OCI-LY7 (cell line): ENCODE measurements around the gene ALPK3. TPM values are rescaled to one million over a fixed set of nuclear protein-coding genes. Genes with fewer than 3 reads are reported as not detected.

Source experiments
- BruUV-seq: library from RNA; stranded (reverse); fragments of 400-500 nt; replicated peaks from 2 replicates; lab custom pipeline; 2021; lab: Mats Ljungman, UMichigan
- CTCF ChIA-PET: fragments of 300-600 bp; sonication (Branson Sonifier 250); formaldehyde crosslinking; loops from one replicate; lab custom pipeline; 2022; ENCODE audit warnings: antibody characterized with exemption; ENCODE audit not compliant: unreplicated experiment; lab: Charles Lee
- POLR2A ChIA-PET: fragments of 300-600 bp; sonication (Branson Sonifier 250); formaldehyde crosslinking; loops from one replicate; lab custom pipeline; 2022; ENCODE audit warnings: antibody characterized with exemption; lab: Charles Lee
- DNase-seq: peaks from one replicate; pipeline ENCODE4 v3.0.0-alpha.2; 2015; ENCODE audit warnings: low spot score
- H2AFZ ChIP-seq: fragments of 200-600 bp; sonication (generic), shearing (Covaris generic); 2 replicates; pipeline ENCODE4 v1.6.1; 2014; ENCODE audit warnings: mild to moderate bottlenecking, antibody characterized with exemption, low read length, moderate library complexity
- H3K27ac ChIP-seq: fragments of 200-600 bp; sonication (generic); 2 replicates; pipeline ENCODE4 v1.5.1; 2014; ENCODE audit warnings: mixed run types, low read depth, mild to moderate bottlenecking, moderate library complexity, low read length, inconsistent platforms; ENCODE audit not compliant: poor library complexity, severe bottlenecking
- H3K36me3 ChIP-seq: fragments of 200-600 bp; sonication (generic); 2 replicates; pipeline ENCODE4 v1.6.1; 2014; ENCODE audit warnings: mild to moderate bottlenecking, antibody characterized with exemption, low read length, moderate library complexity, mixed read lengths; ENCODE audit not compliant: insufficient read depth
- H3K4me1 ChIP-seq: fragments of 200-600 bp; sonication (generic); 2 replicates; pipeline ENCODE4 v1.5.1; 2014; ENCODE audit warnings: mild to moderate bottlenecking, low read length; ENCODE audit not compliant: insufficient read depth, poor library complexity, severe bottlenecking
- H3K4me2 ChIP-seq: fragments of 200-600 bp; sonication (generic); 2 replicates; pipeline ENCODE4 v1.6.1; 2014; ENCODE audit warnings: mild to moderate bottlenecking, low read length
- H3K4me3 ChIP-seq: fragments of 200-600 bp; sonication (generic); 2 replicates; pipeline ENCODE4 v1.5.1; 2014; ENCODE audit warnings: mild to moderate bottlenecking, low read depth, low read length; ENCODE audit not compliant: poor library complexity, severe bottlenecking
- H3K79me2 ChIP-seq: fragments of 200-600 bp; sonication (generic); 2 replicates; pipeline ENCODE4 v1.6.1; 2016; ENCODE audit warnings: low read depth, mild to moderate bottlenecking, low read length, moderate library complexity, mixed read lengths; ENCODE audit not compliant: insufficient read depth
- H3K9me2 ChIP-seq: fragments of 200-600 bp; sonication (generic); 2 replicates; pipeline ENCODE4 v1.6.1; 2016; ENCODE audit warnings: mild to moderate bottlenecking, low read length, mixed read lengths; ENCODE audit not compliant: insufficient read depth
- H3K9me3 ChIP-seq: fragments of 200-600 bp; sonication (generic); 2 replicates; pipeline ENCODE4 v1.6.1; 2014; ENCODE audit warnings: mild to moderate bottlenecking, mixed run types, low read length, mixed read lengths
- H4K20me1 ChIP-seq: fragments of 200-600 bp; sonication (generic); 2 replicates; pipeline ENCODE4 v1.6.1; 2014; ENCODE audit warnings: mild to moderate bottlenecking, antibody characterized with exemption, low read length, moderate library complexity, mixed read lengths; ENCODE audit not compliant: insufficient read depth
- EZH2phosphoT487 ChIP-seq: fragments of 200-600 bp; sonication (generic); IDR thresholded peaks from 2 replicates; pipeline ENCODE4 v1.6.1; 2018; ENCODE audit warnings: low read depth, borderline replicate concordance, mild to moderate bottlenecking, mixed run types, antibody characterized with exemption, low read length, moderate library complexity, mixed read lengths
- intact Hi-C: fragments of 100-400 bp; cut with micrococcal nuclease; formaldehyde crosslinking; loops from one replicate; pipeline ENCODE4 v1.10.0; 2022; ENCODE audit not compliant: unreplicated experiment
- total RNA-seq, 2 experiments: library from RNA; depleted of rRNA in 1 of 2; stranded (reverse); fragments of >200 nt in 1 of 2; shearing (Covaris generic) in 1 of 2; gene quantifications; 2 replicates each; pipeline ENCODE4 v1.2.3, GENCODE V29; 2014 to 2022
- TF ChIP-seq, protein P1 (sequence below): fragments of 200-600 bp; sonication (generic); conservative IDR thresholded peaks from 2 replicates; pipeline ENCODE4 v1.5.1; 2014; ENCODE audit warnings: mild to moderate bottlenecking, antibody characterized with exemption, low read length, moderate library complexity, mixed read lengths

ALPK3 gene
- total RNA-seq, 2 experiments from 2014 or later = 0.16 to 0.23 TPM

DNA sequence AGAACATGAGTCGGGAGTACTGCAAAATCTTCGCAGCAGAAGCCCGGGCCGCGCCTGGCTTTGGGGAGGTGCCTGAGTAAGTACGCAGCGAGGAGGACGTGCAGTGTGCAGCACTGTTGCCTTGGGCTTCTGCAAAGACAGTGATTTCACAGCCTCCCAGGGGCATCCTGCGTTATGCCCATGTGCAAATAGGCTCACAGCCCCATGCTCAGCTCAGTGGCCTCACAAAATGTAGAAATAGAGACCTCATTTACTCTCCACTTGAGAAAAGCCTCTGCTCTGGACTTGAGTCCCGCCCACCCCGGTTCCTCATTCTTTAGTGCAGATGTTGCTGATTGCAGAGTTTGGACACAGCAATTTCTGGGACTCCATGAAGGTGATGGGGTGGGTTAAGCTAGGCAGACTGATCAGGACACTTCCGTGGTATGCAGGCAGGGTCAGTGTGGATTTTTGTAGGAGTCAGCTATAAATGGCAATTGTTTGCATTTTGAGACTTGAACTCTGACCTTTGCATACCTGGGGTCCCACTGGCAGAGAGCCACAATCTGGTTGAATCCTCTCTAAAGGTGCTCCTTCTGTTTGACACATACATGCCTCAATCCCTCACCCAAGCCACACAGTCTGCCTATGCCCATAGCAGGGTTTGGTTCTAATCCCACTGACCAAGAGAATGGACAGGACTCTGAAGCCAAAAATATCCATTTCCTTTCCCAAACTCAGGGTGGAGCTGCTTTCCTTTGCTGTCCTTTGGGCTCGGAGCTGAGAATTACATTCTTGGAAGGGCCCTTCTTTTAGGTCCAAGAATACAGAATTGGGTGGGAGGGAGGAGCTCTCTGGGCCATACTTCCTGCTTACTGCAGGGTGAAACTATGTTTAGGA is 46.6 kb downstream of the ALPK3 start:
- DNase-seq = no peak
- Histone ChIP-seq H3K79me2 (no peaks in the 10 kb centered on the region), H3K27ac (no peak overlapping the region), H3K36me3 (no peaks in the 10 kb centered on the region), H2AFZ (no peak overlapping the region), H3K9me3 (no peaks in the 10 kb centered on the region), H3K4me2 (no peak overlapping the region), H3K4me1 (no peaks in the 10 kb centered on the region), H4K20me1 (no peaks in the 10 kb centered on the region), H3K9me2 (no peaks in the 10 kb centered on the region), H3K4me3 (no peak overlapping the region)
- intact Hi-C loops = no loop called here
- POLR2A ChIA-PET = no interaction called here
- CTCF ChIA-PET = no interaction called here
- TF ChIP-seq EZH2phosphoT487 = no peak
- TF ChIP-seq, protein P1, sequence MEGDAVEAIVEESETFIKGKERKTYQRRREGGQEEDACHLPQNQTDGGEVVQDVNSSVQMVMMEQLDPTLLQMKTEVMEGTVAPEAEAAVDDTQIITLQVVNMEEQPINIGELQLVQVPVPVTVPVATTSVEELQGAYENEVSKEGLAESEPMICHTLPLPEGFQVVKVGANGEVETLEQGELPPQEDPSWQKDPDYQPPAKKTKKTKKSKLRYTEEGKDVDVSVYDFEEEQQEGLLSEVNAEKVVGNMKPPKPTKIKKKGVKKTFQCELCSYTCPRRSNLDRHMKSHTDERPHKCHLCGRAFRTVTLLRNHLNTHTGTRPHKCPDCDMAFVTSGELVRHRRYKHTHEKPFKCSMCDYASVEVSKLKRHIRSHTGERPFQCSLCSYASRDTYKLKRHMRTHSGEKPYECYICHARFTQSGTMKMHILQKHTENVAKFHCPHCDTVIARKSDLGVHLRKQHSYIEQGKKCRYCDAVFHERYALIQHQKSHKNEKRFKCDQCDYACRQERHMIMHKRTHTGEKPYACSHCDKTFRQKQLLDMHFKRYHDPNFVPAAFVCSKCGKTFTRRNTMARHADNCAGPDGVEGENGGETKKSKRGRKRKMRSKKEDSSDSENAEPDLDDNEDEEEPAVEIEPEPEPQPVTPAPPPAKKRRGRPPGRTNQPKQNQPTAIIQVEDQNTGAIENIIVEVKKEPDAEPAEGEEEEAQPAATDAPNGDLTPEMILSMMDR = no peak
- BruUV-seq = no TSS peak

DNA sequence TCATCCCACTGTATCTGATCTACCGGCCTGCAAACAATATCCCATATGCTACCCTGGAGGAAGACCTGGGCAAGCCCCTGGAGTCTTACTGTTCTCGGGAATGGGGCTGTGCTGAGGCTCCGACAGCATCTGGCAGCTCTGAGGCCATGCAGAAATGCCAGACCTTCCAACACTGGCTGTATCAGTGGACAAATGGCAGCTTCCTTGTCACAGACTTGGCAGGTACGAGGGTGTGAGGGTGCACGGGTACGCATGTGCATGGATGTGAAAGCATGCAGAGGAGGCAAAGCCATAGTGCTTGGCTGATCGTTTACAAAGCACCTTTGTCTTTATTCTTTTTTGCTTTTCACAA is 47.3 kb downstream of the ALPK3 start:
- Histone ChIP-seq H3K9me3 (no peaks in the 10 kb centered on the region), H3K79me2 (no peaks in the 10 kb centered on the region), H4K20me1 (no peaks in the 10 kb centered on the region), H3K27ac (no peak overlapping the region), H3K4me3 (no peak overlapping the region), H3K4me2 (no peak overlapping the region), H3K4me1 (no peaks in the 10 kb centered on the region), H2AFZ (no peak overlapping the region), H3K36me3 (no peaks in the 10 kb centered on the region), H3K9me2 (no peaks in the 10 kb centered on the region)
- ChIA-PET POLR2A (interaction anchor here (1.2 kb wide), 2 partner anchors 208 to 265 kb away, joined by 3 read pairs; no protein-coding TSS in a partner anchor), CTCF (no interaction called here)
- TF ChIP-seq EZH2phosphoT487 = no peak
- TF ChIP-seq, protein P1 = no peak
- no TSS peak for BruUV-seq
- intact Hi-C loops = no loop called here
- no peak for DNase-seq

- Histone ChIP-seq H3K9me3 (no peaks in the 10 kb centered on the region), H2AFZ (no peak overlapping the region), H3K9me2 (no peaks in the 10 kb centered on the region), H4K20me1 (no peaks in the 10 kb centered on the region), H3K36me3 (no peaks in the 10 kb centered on the region), H3K4me3 (no peak overlapping the region), H3K4me1 (no peaks in the 10 kb centered on the region), H3K4me2 (no peak overlapping the region), H3K79me2 (no peaks in the 10 kb centered on the region), H3K27ac (no peak overlapping the region)
- POLR2A ChIA-PET = interaction anchor here (0.6 to 1.2 kb wide), 3 partner anchors 208 to 273 kb away, joined by 3 read pairs; no protein-coding TSS in a partner anchor
- TF ChIP-seq, protein P1 = no peak
- TF ChIP-seq EZH2phosphoT487 = no peak
- CTCF ChIA-PET = interaction anchor here (0.5 kb wide), 1 partner anchor 11 kb away, joined by 3 read pairs; no protein-coding TSS in a partner anchor
- intact Hi-C loops = no loop called here
- no peak for DNase-seq
- no TSS peak for BruUV-seq
These were observed 48.0 kb downstream of the ALPK3 start for GRCh38 chr15:84865074-84865569.
